Pancreas (tissue), 10 donors: ENCODE results near the gene LHPP. TPM values are rescaled to one million over a fixed set of nuclear protein-coding genes. Genes with fewer than 3 reads are reported as not detected.

Source experiments
- ATAC-seq, 4 donors: fragments of 200-7000 bp; cut with Tn5 transposase; one replicate each; pipeline versions ENCODE4 v1.8.0 to v1.9.1; 2020; ENCODE audit warnings: mild to moderate bottlenecking in 4 of 4, moderate library complexity in 4 of 4
- DNase-seq, 6 donors: peaks; one replicate each; pipeline ENCODE4 v3.0.0-alpha.2; 2020
- FAIRE-seq: peaks from 2 replicates; lab custom pipeline; 2012; peaks lifted over from hg19 to GRCh38; lab: Jason Lieb, UNC
- H3K27ac ChIP-seq, 4 donors: fragments of 200-600 bp; sonication (generic); 1 replicate in 3 of 4; 2 replicates in 1 of 4; pipeline versions ENCODE4 v1.5.0 to v1.8.0; 2020
- H3K27me3 ChIP-seq, 4 donors: fragments of 200-600 bp; one replicate each; pipeline ENCODE4 v1.8.0; 2021
- H3K36me3 ChIP-seq, 3 donors: fragments of 200-600 bp; sonication (generic) in 1 of 3; one replicate each; pipeline versions ENCODE4 v1.5.0 to v1.8.0; 2020 to 2021
- H3K4me1 ChIP-seq, 3 donors: fragments of 200-600 bp; one replicate each; pipeline ENCODE4 v1.8.0; 2021
- H3K4me3 ChIP-seq, 4 donors: fragments of 200-600 bp; sonication (generic) in 2 of 4; one replicate each; pipeline versions ENCODE4 v1.5.0 to v1.8.0; 2020 to 2021
- H3K9me3 ChIP-seq, 4 donors: fragments of 200-600 bp; one replicate each; pipeline ENCODE4 v1.8.0; 2021
- WGBS, 2 donors: extraction: QIAGEN DNeasy Blood & Tissue Kit; methylation state at CpG; one replicate each; pipeline ENCODE4 v1.1.7; 2013; 5-methylcytosine and 5-hydroxymethylcytosine counted together
- intact Hi-C, 3 donors: fragments of 100-400 bp; cut with DNase I; formaldehyde crosslinking; loops; one replicate each; pipeline versions ENCODE4 v1.11.1 to v1.14.2; 2022
- polyA plus RNA-seq, 2 donors: library from polyadenylated mRNA; stranded (reverse); fragments of 200-250 nt; gene quantifications; one replicate each; pipeline ENCODE4 v1.2.3, GENCODE V29; 2013
- total RNA-seq, 6 donors: library from RNA; stranded (reverse); fragmentation: NEBNext Ultra II Directional in 4 of 6; extraction: Animal tissue kit (Norgen Biotek cat#: 25700) in 4 of 6; gene quantifications; one replicate each; pipeline versions ENCODE4 v1.2.1 to v1.2.4, GENCODE V29; 2021 to 2023
- TF ChIP-seq, protein P1 (sequence below), 4 donors: fragments of 200-600 bp; sonication (generic) in 3 of 4; IDR thresholded peaks; one replicate each; pipeline versions ENCODE4 v1.5.0 to v1.8.0; 2021; ENCODE audit warnings: antibody characterized with exemption in 4 of 4
- donor health status: healthy with polysubstance abuse.
- donor health status: DM: no; HTN: no; CAD: no; lungs with moderate emphysema.
- donor health status: DM: no; HTN: no; CAD: no.
- donor health status: control.
- donor health status: control.
- donor health status: Bipolar disorder and iron deficiency.
- donor health status: DM: yes; HTN: yes; CAD: no.
- donor health status: DM: no; HTN: no; CAD: no.
- donor health status: DM: no; HTN: no; CAD: no.
- donor health status: DM: yes; HTN: yes; CAD: no.

LHPP gene
- total and polyA plus RNA-seq, 8 donors: 5.3 to 10.8 (median 7.8) TPM

- no peaks in the 10 kb centered on the region for H3K27me3 ChIP-seq
- 92 to 97% methylated on average over 9 of the region's 9 CpGs for WGBS, 2 donors
- DNase-seq: peak in 1 of 6 donors; percentile 31
- intact Hi-C loops: no loop called here
- TF ChIP-seq, protein P1, sequence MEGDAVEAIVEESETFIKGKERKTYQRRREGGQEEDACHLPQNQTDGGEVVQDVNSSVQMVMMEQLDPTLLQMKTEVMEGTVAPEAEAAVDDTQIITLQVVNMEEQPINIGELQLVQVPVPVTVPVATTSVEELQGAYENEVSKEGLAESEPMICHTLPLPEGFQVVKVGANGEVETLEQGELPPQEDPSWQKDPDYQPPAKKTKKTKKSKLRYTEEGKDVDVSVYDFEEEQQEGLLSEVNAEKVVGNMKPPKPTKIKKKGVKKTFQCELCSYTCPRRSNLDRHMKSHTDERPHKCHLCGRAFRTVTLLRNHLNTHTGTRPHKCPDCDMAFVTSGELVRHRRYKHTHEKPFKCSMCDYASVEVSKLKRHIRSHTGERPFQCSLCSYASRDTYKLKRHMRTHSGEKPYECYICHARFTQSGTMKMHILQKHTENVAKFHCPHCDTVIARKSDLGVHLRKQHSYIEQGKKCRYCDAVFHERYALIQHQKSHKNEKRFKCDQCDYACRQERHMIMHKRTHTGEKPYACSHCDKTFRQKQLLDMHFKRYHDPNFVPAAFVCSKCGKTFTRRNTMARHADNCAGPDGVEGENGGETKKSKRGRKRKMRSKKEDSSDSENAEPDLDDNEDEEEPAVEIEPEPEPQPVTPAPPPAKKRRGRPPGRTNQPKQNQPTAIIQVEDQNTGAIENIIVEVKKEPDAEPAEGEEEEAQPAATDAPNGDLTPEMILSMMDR (IDR thresholded peaks at IDR 0.05): no peak
- ATAC-seq: no peak
- H3K36me3 ChIP-seq: no peaks in the 10 kb centered on the region
- H3K4me3 ChIP-seq: no peak overlapping the region
- H3K9me3 ChIP-seq: no peaks in the 10 kb centered on the region
- H3K27ac ChIP-seq: no peak overlapping the region
- no peaks in the 10 kb centered on the region for H3K4me1 ChIP-seq
- no peak for FAIRE-seq
Measured at GRCh38 chr10:124595143-124595883, 133.7 kb downstream of the LHPP start.

- DNase-seq (peak in 2 of 6 donors; percentile 7 to 30), FAIRE-seq (no peak), ATAC-seq (no peak)
- H3K27ac ChIP-seq: no peak overlapping the region
- intact Hi-C loops: no loop called here
- H3K9me3 ChIP-seq: no peaks in the 10 kb centered on the region
- H3K4me3 ChIP-seq: no peak overlapping the region
- TF ChIP-seq, protein P1 (IDR thresholded peaks at IDR 0.05): no peak
- 85 to 90% methylated on average over 18 of the region's 18 CpGs for WGBS, 2 donors
- H3K36me3 ChIP-seq: no peaks in the 10 kb centered on the region
- no peaks in the 10 kb centered on the region for H3K27me3 ChIP-seq
- H3K4me1 ChIP-seq: no peaks in the 10 kb centered on the region
Measured at GRCh38 chr10:124596116-124596785, 134.6 kb downstream of the LHPP start.

DNA sequence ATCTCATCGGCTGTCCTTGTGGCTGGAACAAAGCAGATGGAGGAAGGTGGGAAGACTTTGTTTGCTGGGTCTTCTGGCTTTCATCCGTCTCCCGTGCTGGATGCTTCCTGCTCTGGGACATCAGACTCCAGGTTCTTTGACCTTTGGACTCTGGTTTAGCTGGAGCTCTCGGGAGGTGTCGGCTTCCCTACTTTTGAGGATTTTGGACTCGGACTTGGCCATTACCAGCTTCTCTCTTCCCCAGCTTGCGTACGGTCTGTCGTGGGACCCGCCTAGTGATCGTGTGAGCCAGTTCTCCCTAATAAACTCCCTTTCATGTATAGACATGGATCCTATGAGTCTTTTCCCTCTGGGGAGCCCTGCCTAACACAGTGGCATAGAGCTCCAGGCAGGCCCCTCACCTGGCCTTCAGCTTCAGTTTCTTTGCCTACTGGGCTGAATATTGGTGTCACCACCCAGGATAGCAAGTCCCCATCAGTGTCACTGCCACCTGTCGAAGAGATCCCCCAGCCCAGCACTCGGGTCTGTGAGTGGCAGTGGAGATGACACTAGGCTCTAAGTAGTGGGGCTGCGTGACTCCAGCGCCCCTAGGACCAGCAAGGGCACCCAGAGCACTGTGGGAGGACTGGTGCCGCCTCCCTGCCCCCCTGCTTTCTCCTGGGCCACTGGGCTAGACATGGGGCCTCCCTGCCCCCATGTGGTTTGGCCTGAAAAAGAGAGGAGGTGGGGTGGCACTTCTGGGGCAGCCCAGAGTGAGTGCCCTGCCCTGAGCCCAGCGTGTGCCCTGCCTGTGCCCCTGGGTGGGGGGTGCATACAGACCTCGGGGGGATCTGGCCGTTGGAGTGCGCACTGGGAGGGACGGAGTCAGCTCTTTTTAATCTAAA is 135.6 kb downstream of the LHPP start:
- H3K4me1 ChIP-seq: no peaks in the 10 kb centered on the region
- peak; percentile 30 to 66 (median 53) for ATAC-seq
- H3K4me3 ChIP-seq: no peak overlapping the region
- no peaks in the 10 kb centered on the region for H3K9me3 ChIP-seq
- H3K27ac ChIP-seq: no peak overlapping the region
- H3K36me3 ChIP-seq: no peaks in the 10 kb centered on the region
- 62 to 70% methylated on average over 21 of the region's 21 CpGs for WGBS, 2 donors
- FAIRE-seq: no peak
- no peaks in the 10 kb centered on the region for H3K27me3 ChIP-seq
- peak in 2 of 6 donors; percentile 10 to 36 for DNase-seq
- intact Hi-C loops: no loop called here
- TF ChIP-seq, protein P1 (IDR thresholded peaks at IDR 0.05): no peak

GRCh38 chr10:124597846-124598165 is 136.2 kb downstream of the LHPP start:
- ATAC-seq (no peak), DNase-seq (peak in 2 of 6 donors; percentile 18 to 55), FAIRE-seq (no peak)
- Histone ChIP-seq H3K27ac (no peak overlapping the region), H3K36me3 (no peaks in the 10 kb centered on the region), H3K4me1 (no peaks in the 10 kb centered on the region), H3K27me3 (no peaks in the 10 kb centered on the region), H3K9me3 (no peaks in the 10 kb centered on the region), H3K4me3 (no peak overlapping the region)
- TF ChIP-seq, protein P1 (IDR thresholded peaks at IDR 0.05): no peak
- intact Hi-C loops: no loop called here
- 88 to 90% methylated on average over 10 of the region's 10 CpGs for WGBS, 2 donors
